GM20431 (cell line): ENCODE data around the gene PLOD1.

Experiments
- in situ Hi-C: fragments of 300-500 bp; cut with MseI, MboI; formaldehyde crosslinking; loops from one replicate; pipeline ENCODE4 v1.15.0; 2020; ENCODE audit warnings: low sequenced_read_pairs; ENCODE audit not compliant: unreplicated experiment

Gene PLOD1

GRCh38 chr1:12021616-12022015 is 87.1 kb downstream of the PLOD1 start:
- in situ Hi-C loops: no loop called here

- in situ Hi-C loops: no loop called here
Observed at GRCh38 chr1:12022036-12022435, 87.5 kb downstream of the PLOD1 start.
